ENCODE data around the gene PDE6H. TPM values are rescaled to one million over a fixed set of nuclear protein-coding genes. Genes with fewer than 3 reads are reported as not detected.

The PDE6H gene
- total and polyA plus RNA-seq, 2 of the 8 experiments (the other 6 are each of a cell fraction or from before 2014, with no cell fraction given): not detected

DNA sequence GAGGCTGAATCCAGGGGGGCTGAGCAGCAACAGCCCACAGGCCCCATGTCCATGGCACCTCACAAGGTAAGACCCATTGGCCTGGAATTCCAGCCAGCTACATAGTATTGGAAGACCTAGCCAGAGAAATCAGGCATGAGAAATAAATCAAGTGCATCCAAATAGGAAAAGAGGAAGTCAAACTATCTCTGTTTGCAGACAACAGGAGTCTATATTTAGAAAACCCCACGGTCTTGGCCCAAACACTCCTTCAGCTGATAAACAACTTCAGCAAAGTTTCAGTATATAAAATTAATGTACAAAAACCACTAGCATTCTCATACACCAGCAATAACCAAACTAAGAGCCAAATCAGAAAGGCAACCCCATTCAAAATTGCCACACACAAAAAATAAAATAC is 16.9 kb downstream of the PDE6H start:
- Histone ChIP-seq H3K9ac (replicated peaks in 1 of 4; ENCODE audit: extremely low read depth in 1 of 4, low read depth in 3 of 4, low read length in 3 of 4) (no peak overlapping the region), H3K79me1 (ENCODE audit: low read depth, low read length) (no peaks in the 10 kb centered on the region), H3K23ac (ENCODE audit: insufficient read length) (no peak overlapping the region), H2BK15ac (ENCODE audit: low read length) (no peak overlapping the region), H2AK5ac (ENCODE audit: low read depth, low read length) (no peak overlapping the region), H3K18ac (ENCODE audit: extremely low read depth, low read length) (no peak overlapping the region), H3K27me3 (replicated peaks in 1 of 4; ENCODE audit: control insufficient read depth in 3 of 4, extremely low read depth in 1 of 4, insufficient read depth in 3 of 4, low read length in 3 of 4) (no peaks in the 10 kb centered on the region), H3K4ac (replicated peaks; ENCODE audit: insufficient read length, low read depth, low read length) (no peak overlapping the region), H3K14ac (ENCODE audit: insufficient read length) (no peak overlapping the region), H3K36me3 (ENCODE audit: control insufficient read depth in 2 of 4, insufficient read depth in 4 of 4, low read length in 3 of 4) (no peaks in the 10 kb centered on the region), H2BK120ac (replicated peaks; ENCODE audit: low read depth, low read length) (no peak overlapping the region), H3K27ac (ENCODE audit: low read depth, low read length) (no peak overlapping the region), H3K4me2 (ENCODE audit: insufficient read depth in 1 of 2, low read depth in 2 of 2, low read length in 2 of 2) (no peak overlapping the region), H3K4me3 (ENCODE audit: extremely low read depth in 1 of 4, insufficient read depth in 2 of 4, low read depth in 3 of 4, low read length in 4 of 4) (no peak overlapping the region), H3K79me2 (ENCODE audit: control insufficient read depth in 1 of 2, insufficient read depth in 2 of 2, low read length in 2 of 2) (no peaks in the 10 kb centered on the region), H4K20me1 (replicated peaks in 1 of 2; ENCODE audit: control insufficient read depth in 1 of 2, insufficient read depth in 2 of 2, low read length in 2 of 2) (no peaks in the 10 kb centered on the region), H3K4me1 (replicated peaks in 1 of 4; ENCODE audit: control insufficient read depth in 3 of 4, insufficient read depth in 4 of 4, low read length in 3 of 4) (no peaks in the 10 kb centered on the region), H3K56ac (replicated peaks; ENCODE audit: insufficient read length, low read depth, low read length) (no peak overlapping the region), H3K23me2 (ENCODE audit: low read depth, low read length) (no peaks in the 10 kb centered on the region), H2AFZ (ENCODE audit: low read length) (no peak overlapping the region), H2BK5ac (ENCODE audit: low read depth, low read length) (no peak overlapping the region), H4K91ac (replicated peaks; ENCODE audit: insufficient read length, low read length) (no peak overlapping the region), H4K5ac (ENCODE audit: insufficient read length, low read depth, low read length) (no peak overlapping the region), H3K9me3 (ENCODE audit: insufficient read depth in 2 of 2, low read depth in 1 of 2, low read length in 1 of 2) (no peaks in the 10 kb centered on the region), H2BK20ac (ENCODE audit: low read length) (no peak overlapping the region), H4K8ac (ENCODE audit: extremely low read depth, insufficient read depth, low read length) (no peak overlapping the region), H2BK12ac (ENCODE audit: low read depth, low read length) (no peak overlapping the region)
- no peak for TF ChIP-seq TCF12 (IDR thresholded peaks at IDR 0.05; ENCODE audit: low read depth, low read length)
- no peak for TF ChIP-seq TBP (IDR thresholded peaks at IDR 0.05; ENCODE audit: low read depth, low read length)
- no peak for TF ChIP-seq HDAC6 (IDR thresholded peaks at IDR 0.05; ENCODE audit: low read depth, low read length)
- ChIA-PET CTCF (ENCODE audit: partially characterized antibody) (interaction anchor here (1.3 to 12.5 kb wide), 2 partner anchors 144 to 153 kb away, joined by 3 to 116 read pairs; partner anchors contain the start of gene ART4), POLR2A (ENCODE audit: partially characterized antibody) (no interaction called here)
- WGBS, 2 experiments (ENCODE audit: extremely low coverage in 1 of 2, insufficient coverage in 1 of 2, insufficient read length in 1 of 2, insufficient replicate concordance in 2 of 2, low coverage in 1 of 2, low lambda C conversion rate in 2 of 2, missing lambda C conversion rate in 1 of 2): 91% methylated on average over 1 of the region's 1 CpG; no CpG with 5 or more reads in 1 of the 2 experiments
- DNase-seq (ENCODE audit: low read depth in 1 of 2, low spot score in 2 of 2): no peak
- FAIRE-seq: no peak

Data from H1 (cell line).